Breast epithelium (tissue), 4 donors: ENCODE measurements around the gene PPP1R15A. TPM values are rescaled to one million over a fixed set of nuclear protein-coding genes. Genes with fewer than 3 reads are reported as not detected.
"Not testable (repeated sequence)": the region's sequence is repeated elsewhere in the genome, so short reads cannot be mapped to it uniquely, and the experiment has no call there.

ENCODE experiments used
- DNase-seq, 2 donors: peaks; one replicate each; pipeline ENCODE4 v3.0.0-alpha.2; 2019; ENCODE audit warnings: low spot score in 2 of 2
- H3K27ac ChIP-seq, 2 donors: fragments of 200-600 bp; sonication (generic) in 1 of 2; one replicate each; pipeline ENCODE4 v1.5.1; 2016 to 2019; ENCODE audit warnings: mild to moderate bottlenecking in 1 of 2
- H3K27me3 ChIP-seq, 2 donors: fragments of 200-600 bp; sonication (generic) in 1 of 2; one replicate each; pipeline versions ENCODE4 v1.5.1 to v1.6.0; 2017 to 2019; ENCODE audit warnings: control low read depth in 1 of 2, mild to moderate bottlenecking in 1 of 2
- H3K36me3 ChIP-seq: fragments of 200-600 bp; one replicate; pipeline ENCODE4 v1.5.1; 2019
- H3K4me1 ChIP-seq, 2 donors: fragments of 200-600 bp; sonication (generic); one replicate each; pipeline ENCODE4 v1.5.1; 2016 to 2019; ENCODE audit warnings: control low read depth in 1 of 2
- H3K4me3 ChIP-seq, 3 donors: fragments of 200-600 bp; sonication (generic); 1 replicate in 2 of 3; 2 replicates in 1 of 3; pipeline ENCODE4 v1.5.1; 2016 to 2019; ENCODE audit warnings: mild to moderate bottlenecking in 3 of 3, moderate library complexity in 2 of 3
- H3K9me3 ChIP-seq, 2 donors: fragments of 200-600 bp; sonication (generic) in 1 of 2; one replicate each; pipeline ENCODE4 v1.5.1; 2016 to 2019; ENCODE audit warnings: control low read depth in 1 of 2
- POLR2A ChIP-seq: fragments of 450-650 bp; IDR thresholded peaks from one replicate; pipeline ENCODE4 v1.6.1; 2016; ENCODE audit warnings: antibody characterized with exemption, mild to moderate bottlenecking, moderate library complexity
- POLR2AphosphoS5 ChIP-seq, 3 donors: sonication (generic); formaldehyde crosslinking; IDR thresholded peaks; one replicate each; pipeline ENCODE4 v1.6.1; 2017; ENCODE audit warnings: antibody characterized with exemption in 3 of 3
- intact Hi-C: fragments of 100-400 bp; cut with DNase I; formaldehyde crosslinking; loops from one replicate; pipeline ENCODE4 v1.15.1; 2023; ENCODE audit warnings: low total_unique reads
- total RNA-seq, 3 donors: library from RNA; depleted of rRNA; stranded (reverse); fragments of >200 nt; gene quantifications; one replicate each; pipeline ENCODE4 v1.1.0, GENCODE V29; 2016
- TF ChIP-seq, protein P1 (sequence below), 3 donors: fragments of 450-650 bp; IDR thresholded peaks; one replicate each; pipeline ENCODE4 v1.5.1; 2016 to 2017; ENCODE audit warnings: antibody characterized with exemption in 3 of 3, mild to moderate bottlenecking in 3 of 3, moderate library complexity in 3 of 3

The PPP1R15A gene
- total RNA-seq, 3 donors from 2014 or later: 59.6 to 74.2 (median 65.4) TPM

DNA sequence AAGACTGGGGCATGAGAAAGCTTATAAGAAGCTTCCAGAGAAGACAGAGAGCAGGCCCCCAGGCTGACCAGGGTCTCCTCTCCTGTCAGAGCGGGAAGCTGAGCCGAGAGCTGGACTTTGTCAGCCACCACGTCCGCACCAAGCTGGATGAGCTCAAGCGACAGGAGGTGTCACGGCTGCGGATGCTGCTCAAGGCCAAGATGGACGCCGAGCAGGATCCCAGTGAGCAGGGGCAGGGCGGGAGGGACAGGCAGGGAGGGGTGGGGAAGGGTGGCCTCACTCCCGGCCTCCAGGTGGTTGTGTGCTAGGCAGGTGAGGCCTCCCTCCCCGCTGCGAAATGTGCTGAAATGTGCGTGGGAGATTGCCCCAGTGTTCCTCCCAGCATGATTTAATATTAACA lies 33.4 kb downstream of the PPP1R15A start:
- no peak for DNase-seq
- Histone ChIP-seq H3K4me1 (peaks cover 5 to 17% of the 10 kb centered on the region in 2 donors), H3K36me3 (no peaks in the 10 kb centered on the region), H3K27ac (no peak overlapping the region), H3K4me3 (no peak overlapping the region), H3K27me3 (no peaks in the 10 kb centered on the region), H3K9me3 (no peaks in the 10 kb centered on the region)
- TF ChIP-seq POLR2A (no peak), POLR2AphosphoS5 (IDR thresholded peaks at IDR 0.05) (no peak)
- TF ChIP-seq, protein P1, sequence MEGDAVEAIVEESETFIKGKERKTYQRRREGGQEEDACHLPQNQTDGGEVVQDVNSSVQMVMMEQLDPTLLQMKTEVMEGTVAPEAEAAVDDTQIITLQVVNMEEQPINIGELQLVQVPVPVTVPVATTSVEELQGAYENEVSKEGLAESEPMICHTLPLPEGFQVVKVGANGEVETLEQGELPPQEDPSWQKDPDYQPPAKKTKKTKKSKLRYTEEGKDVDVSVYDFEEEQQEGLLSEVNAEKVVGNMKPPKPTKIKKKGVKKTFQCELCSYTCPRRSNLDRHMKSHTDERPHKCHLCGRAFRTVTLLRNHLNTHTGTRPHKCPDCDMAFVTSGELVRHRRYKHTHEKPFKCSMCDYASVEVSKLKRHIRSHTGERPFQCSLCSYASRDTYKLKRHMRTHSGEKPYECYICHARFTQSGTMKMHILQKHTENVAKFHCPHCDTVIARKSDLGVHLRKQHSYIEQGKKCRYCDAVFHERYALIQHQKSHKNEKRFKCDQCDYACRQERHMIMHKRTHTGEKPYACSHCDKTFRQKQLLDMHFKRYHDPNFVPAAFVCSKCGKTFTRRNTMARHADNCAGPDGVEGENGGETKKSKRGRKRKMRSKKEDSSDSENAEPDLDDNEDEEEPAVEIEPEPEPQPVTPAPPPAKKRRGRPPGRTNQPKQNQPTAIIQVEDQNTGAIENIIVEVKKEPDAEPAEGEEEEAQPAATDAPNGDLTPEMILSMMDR (IDR thresholded peaks at IDR 0.05): no peak
- intact Hi-C loops: no loop called here

DNA sequence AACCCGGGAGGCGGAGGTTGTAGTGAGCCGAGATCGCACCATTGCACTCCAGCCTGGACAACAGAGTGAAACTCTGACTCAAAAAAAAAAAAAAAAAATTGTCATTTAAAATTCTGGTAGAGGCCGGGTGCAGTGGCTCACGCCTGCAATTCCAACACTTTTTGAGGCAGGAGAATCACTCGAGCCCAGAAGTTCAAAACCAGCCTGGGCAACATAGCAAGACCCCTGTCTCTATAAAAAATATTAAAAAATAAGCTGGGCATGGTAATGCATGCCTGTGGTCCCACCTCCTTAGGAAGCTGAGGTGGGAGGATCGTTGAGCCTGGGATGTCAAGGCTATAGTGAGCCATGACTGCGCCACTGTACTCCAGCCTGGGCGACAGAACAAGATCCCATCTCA lies 34.1 kb downstream of the PPP1R15A start:
- H3K36me3 ChIP-seq: no peaks in the 10 kb centered on the region
- no peak overlapping the region for H3K27ac ChIP-seq
- H3K4me1 ChIP-seq: peaks cover 4 to 11% of the 10 kb centered on the region in 2 donors
- TF ChIP-seq, protein P1 (IDR thresholded peaks at IDR 0.05): no peak
- no peak for TF ChIP-seq POLR2AphosphoS5 (IDR thresholded peaks at IDR 0.05)
- no peak for TF ChIP-seq POLR2A
- intact Hi-C loops: no loop called here
- H3K9me3 ChIP-seq: no peaks in the 10 kb centered on the region
- no peak for DNase-seq
- H3K4me3 ChIP-seq: no peak overlapping the region
- H3K27me3 ChIP-seq: no peaks in the 10 kb centered on the region

DNA sequence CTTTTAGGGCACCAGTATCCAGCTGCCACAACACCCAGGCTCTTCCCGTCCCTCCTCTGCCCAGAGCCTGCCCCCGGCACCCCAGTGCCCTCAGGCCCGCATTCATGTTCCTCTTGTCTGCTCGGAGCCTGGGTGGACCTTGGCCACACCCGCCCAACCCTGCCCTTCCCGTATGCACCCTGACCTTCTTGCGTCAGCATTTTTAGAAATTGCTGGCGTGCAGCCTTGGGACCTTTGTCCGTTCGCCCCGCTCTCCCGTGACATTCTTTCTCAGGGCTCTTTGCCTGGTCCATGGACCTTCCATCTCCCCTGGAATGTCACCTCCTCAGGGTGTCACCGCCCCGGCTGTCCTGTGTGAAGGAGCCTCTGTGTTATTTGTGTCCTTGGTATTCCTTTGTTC lies 35.5 kb downstream of the PPP1R15A start:
- Histone ChIP-seq H3K27ac (peak overlapping the region in 1 of 2 donors; percentile 68), H3K27me3 (no peaks in the 10 kb centered on the region), H3K4me1 (peaks cover 0 to 4% of the 10 kb centered on the region in 2 donors), H3K36me3 (no peaks in the 10 kb centered on the region), H3K9me3 (no peaks in the 10 kb centered on the region), H3K4me3 (no peak overlapping the region)
- TF ChIP-seq POLR2A (no peak), POLR2AphosphoS5 (IDR thresholded peaks at IDR 0.05) (no peak)
- TF ChIP-seq, protein P1 (IDR thresholded peaks at IDR 0.05): no peak
- intact Hi-C loops: no loop called here
- no peak for DNase-seq

DNA sequence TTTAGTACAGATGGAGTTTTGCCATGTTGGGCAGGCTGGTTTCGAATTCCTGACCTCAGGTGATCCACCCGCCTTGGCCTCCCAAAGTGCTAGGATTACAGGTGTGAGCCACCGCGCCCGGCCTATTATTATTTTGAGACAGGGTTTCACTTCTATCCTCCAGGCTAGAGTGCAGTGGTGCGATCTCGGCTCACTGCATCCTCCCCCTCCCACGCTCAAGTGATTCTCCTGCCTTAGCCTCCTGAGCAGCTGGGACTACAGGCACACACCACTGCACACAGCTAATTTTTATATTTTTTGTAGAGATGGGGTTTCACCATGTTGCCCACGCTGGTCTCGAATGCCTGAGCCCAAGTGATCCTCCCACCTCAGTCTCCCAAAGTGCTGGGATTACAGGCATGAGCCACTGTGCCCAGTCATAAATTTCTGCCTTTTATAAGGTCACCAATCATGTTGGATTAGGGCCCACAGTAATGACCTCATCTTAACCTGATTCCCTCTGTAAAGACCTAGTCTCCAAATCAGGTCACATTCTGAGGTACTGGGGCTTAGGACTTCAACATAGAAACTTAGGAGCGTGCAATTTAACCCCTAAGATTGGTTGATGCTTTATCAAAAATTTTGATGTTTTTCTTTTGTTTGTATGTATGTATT lies 37.3 kb downstream of the PPP1R15A start:
- H3K27ac ChIP-seq: peak overlapping the region in 1 of 2 donors; percentile 58
- H3K9me3 ChIP-seq, H3K36me3 ChIP-seq, H3K4me3 ChIP-seq, H3K27me3 ChIP-seq, H3K4me1 ChIP-seq, intact Hi-C loops, DNase-seq: not testable (repeated sequence)

DNA sequence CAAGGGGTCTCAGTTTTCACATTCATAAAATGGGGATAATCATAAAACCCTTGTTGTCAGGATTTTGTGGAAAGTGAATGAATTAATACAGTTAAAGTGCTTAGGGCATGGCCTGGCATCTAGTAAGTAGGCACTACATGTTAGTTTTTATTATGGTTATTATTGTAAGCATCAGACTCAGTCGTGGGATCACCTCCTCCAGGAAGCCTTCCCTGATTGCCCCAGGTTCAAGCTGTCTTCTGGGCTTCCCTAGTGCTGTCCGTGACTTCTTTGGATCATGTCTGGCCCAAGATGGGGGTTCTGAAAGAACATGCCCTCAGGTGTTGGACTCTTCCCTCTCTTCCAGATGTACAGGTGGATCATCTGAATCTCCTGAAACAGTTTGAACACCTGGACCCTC lies 38.6 kb downstream of the PPP1R15A start:
- DNase-seq: no peak
- no peaks in the 10 kb centered on the region for H3K36me3 ChIP-seq
- H3K27ac ChIP-seq: no peak overlapping the region
- H3K4me3 ChIP-seq: no peak overlapping the region
- H3K9me3 ChIP-seq: no peaks in the 10 kb centered on the region
- H3K27me3 ChIP-seq: no peaks in the 10 kb centered on the region
- intact Hi-C loops: no loop called here
- TF ChIP-seq, protein P1 (IDR thresholded peaks at IDR 0.05): no peak
- TF ChIP-seq POLR2AphosphoS5 (IDR thresholded peaks at IDR 0.05): no peak
- TF ChIP-seq POLR2A: no peak
- H3K4me1 ChIP-seq: no peaks in the 10 kb centered on the region
